ENCODE data around the gene DNAJC5.
A peak's percentile ranks its signal among the peaks of the same experiment; 100 is the strongest.
"Not testable (repeated sequence)": the region's sequence is repeated elsewhere in the genome, so short reads cannot be mapped to it uniquely, and the experiment has no call there.

The DNAJC5 gene

DNA sequence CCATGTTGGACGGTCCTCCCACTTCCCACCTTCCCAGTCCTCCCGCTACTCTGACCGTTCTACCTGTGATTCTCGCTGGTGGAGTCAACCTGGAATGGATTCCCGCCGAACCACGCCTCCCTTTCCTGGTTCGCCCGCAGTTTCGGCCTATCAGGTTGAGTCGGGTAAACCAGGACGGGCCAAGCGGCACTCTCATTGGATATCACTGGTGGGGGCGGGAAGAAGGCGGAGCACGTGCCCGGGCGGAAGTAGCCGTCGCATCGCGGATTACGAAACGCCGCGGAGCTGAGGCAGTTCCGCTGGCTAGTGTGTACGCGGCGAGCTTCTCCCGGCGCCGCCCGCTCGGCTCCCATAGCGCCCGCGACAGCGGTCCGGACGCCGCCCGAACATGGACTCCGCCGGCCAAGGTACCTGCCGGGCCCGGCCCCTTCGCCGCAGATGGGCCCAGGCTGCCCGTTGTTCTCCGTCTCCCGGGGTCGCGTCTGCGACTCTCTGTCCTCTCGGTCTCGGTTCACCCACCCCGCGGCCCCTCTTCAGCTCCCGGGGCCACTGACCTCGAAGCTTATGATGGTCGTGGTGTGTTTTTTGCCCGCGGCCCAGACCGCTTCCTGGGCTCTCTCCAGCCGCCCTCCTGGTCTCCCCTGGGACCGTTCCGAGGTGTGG lies 29.8 kb upstream of the DNAJC5 start, which contains the start of gene TPD52L2:
TSS of gene TPD52L2 (plus strand) at position 293 of the 663 bp plus-strand sequence. CDS start at position 389, 96 bp downstream.
- peak; percentile 96 for ATAC-seq
- TF ChIP-seq TCF4 (CRISPR knock-in tag; IDR thresholded peaks at IDR 0.05; ENCODE audit: borderline replicate concordance) (no peak), ZNF8 (CRISPR knock-in tag; IDR thresholded peaks at IDR 0.05) (no peak), ZNF70 (CRISPR knock-in tag; IDR thresholded peaks at IDR 0.05) (no peak), ZNF565 (CRISPR knock-in tag; conservative IDR thresholded peaks at IDR 0.05; ENCODE audit: low read depth) (no peak), BACH2 (CRISPR knock-in tag; IDR thresholded peaks at IDR 0.05; ENCODE audit: borderline replicate concordance) (no peak), ZFP30 (CRISPR knock-in tag; IDR thresholded peaks at IDR 0.05) (no peak), TOX (CRISPR knock-in tag; IDR thresholded peaks at IDR 0.05; ENCODE audit: borderline replicate concordance) (no peak), ESRRG (CRISPR knock-in tag; IDR thresholded peaks at IDR 0.05) (no peak), CSDC2 (CRISPR knock-in tag; IDR thresholded peaks at IDR 0.05) (no peak)
- TF ChIP-seq, protein P1, sequence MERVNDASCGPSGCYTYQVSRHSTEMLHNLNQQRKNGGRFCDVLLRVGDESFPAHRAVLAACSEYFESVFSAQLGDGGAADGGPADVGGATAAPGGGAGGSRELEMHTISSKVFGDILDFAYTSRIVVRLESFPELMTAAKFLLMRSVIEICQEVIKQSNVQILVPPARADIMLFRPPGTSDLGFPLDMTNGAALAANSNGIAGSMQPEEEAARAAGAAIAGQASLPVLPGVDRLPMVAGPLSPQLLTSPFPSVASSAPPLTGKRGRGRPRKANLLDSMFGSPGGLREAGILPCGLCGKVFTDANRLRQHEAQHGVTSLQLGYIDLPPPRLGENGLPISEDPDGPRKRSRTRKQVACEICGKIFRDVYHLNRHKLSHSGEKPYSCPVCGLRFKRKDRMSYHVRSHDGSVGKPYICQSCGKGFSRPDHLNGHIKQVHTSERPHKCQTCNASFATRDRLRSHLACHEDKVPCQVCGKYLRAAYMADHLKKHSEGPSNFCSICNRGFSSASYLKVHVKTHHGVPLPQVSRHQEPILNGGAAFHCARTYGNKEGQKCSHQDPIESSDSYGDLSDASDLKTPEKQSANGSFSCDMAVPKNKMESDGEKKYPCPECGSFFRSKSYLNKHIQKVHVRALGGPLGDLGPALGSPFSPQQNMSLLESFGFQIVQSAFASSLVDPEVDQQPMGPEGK (CRISPR knock-in tag; IDR thresholded peaks at IDR 0.05; ENCODE audit: borderline replicate concordance) = no peak
- TF ChIP-seq, protein P2, sequence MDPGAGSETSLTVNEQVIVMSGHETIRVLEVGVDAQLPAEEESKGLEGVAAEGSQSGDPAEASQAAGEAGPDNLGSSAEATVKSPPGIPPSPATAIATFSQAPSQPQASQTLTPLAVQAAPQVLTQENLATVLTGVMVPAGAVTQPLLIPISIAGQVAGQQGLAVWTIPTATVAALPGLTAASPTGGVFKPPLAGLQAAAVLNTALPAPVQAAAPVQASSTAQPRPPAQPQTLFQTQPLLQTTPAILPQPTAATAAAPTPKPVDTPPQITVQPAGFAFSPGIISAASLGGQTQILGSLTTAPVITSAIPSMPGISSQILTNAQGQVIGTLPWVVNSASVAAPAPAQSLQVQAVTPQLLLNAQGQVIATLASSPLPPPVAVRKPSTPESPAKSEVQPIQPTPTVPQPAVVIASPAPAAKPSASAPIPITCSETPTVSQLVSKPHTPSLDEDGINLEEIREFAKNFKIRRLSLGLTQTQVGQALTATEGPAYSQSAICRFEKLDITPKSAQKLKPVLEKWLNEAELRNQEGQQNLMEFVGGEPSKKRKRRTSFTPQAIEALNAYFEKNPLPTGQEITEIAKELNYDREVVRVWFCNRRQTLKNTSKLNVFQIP (CRISPR knock-in tag; IDR thresholded peaks at IDR 0.05; ENCODE audit: borderline replicate concordance, low read depth) = no peak

DNA sequence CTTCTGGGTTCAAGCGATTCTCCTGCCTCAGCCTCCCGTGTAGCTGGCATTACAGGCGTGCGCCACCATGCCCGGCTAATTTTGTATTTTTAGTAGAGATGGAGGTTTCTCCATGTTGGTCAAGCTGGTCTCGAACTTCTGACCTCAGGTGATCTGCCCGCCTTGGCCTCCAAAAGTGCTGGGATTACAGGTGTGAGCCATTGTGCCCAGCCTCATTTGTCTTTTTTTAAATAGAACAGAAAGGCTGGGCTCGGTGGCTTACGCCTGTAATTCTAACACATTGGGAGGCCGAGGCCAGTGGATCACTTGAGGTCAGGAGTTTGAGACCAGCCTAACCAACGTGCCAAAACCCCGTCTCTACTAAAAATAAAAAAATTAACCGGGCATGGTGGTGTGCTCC lies 27.9 kb upstream of the DNAJC5 start:
- ATAC-seq = not testable (repeated sequence)

DNA sequence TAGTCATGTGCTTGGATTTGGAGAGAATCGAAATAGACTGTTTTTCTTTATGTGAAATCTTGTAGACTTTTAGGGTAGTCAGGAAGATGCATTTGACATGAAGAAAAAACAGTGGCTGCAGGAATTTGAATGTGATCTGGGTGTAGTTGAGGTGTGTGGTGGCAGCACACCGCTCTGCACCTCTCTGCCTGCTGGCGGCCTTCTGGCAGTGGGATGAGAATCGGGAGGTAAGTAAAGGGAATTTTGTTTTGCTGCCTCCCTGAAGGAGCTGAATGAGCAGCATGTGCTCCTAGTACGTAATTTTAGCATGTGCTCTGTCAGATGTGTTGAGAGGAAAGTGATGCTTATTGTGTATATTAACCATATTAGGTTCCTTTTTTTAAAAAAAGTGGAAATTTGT lies 26.7 kb upstream of the DNAJC5 start:
- TF ChIP-seq ZNF565 (CRISPR knock-in tag; conservative IDR thresholded peaks at IDR 0.05; ENCODE audit: low read depth) (no peak), TCF4 (CRISPR knock-in tag; IDR thresholded peaks at IDR 0.05; ENCODE audit: borderline replicate concordance) (no peak), TOX (CRISPR knock-in tag; IDR thresholded peaks at IDR 0.05; ENCODE audit: borderline replicate concordance) (no peak), BACH2 (CRISPR knock-in tag; IDR thresholded peaks at IDR 0.05; ENCODE audit: borderline replicate concordance) (no peak), ZNF8 (CRISPR knock-in tag; IDR thresholded peaks at IDR 0.05) (no peak), SNAI2 (CRISPR knock-in tag; IDR thresholded peaks at IDR 0.05) (no peak), RARB (CRISPR knock-in tag; IDR thresholded peaks at IDR 0.05) (no peak), ARNTL (CRISPR knock-in tag; IDR thresholded peaks at IDR 0.05; ENCODE audit: borderline replicate concordance, low read depth) (no peak), ZFP30 (CRISPR knock-in tag; IDR thresholded peaks at IDR 0.05) (no peak), ESRRG (CRISPR knock-in tag; IDR thresholded peaks at IDR 0.05) (no peak), ZFP3 (CRISPR knock-in tag; IDR thresholded peaks at IDR 0.05) (no peak), GLIS3 (CRISPR knock-in tag; IDR thresholded peaks at IDR 0.05) (no peak), ZNF70 (CRISPR knock-in tag; IDR thresholded peaks at IDR 0.05) (no peak)
- TF ChIP-seq, protein P3, sequence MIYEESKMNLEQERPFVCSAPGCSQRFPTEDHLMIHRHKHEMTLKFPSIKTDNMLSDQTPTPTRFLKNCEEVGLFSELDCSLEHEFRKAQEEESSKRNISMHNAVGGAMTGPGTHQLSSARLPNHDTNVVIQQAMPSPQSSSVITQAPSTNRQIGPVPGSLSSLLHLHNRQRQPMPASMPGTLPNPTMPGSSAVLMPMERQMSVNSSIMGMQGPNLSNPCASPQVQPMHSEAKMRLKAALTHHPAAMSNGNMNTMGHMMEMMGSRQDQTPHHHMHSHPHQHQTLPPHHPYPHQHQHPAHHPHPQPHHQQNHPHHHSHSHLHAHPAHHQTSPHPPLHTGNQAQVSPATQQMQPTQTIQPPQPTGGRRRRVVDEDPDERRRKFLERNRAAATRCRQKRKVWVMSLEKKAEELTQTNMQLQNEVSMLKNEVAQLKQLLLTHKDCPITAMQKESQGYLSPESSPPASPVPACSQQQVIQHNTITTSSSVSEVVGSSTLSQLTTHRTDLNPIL (CRISPR knock-in tag; IDR thresholded peaks at IDR 0.05; ENCODE audit: low read depth) = no peak
- TF ChIP-seq, protein P1 (CRISPR knock-in tag; IDR thresholded peaks at IDR 0.05; ENCODE audit: borderline replicate concordance) = no peak
- ATAC-seq = no peak

DNA sequence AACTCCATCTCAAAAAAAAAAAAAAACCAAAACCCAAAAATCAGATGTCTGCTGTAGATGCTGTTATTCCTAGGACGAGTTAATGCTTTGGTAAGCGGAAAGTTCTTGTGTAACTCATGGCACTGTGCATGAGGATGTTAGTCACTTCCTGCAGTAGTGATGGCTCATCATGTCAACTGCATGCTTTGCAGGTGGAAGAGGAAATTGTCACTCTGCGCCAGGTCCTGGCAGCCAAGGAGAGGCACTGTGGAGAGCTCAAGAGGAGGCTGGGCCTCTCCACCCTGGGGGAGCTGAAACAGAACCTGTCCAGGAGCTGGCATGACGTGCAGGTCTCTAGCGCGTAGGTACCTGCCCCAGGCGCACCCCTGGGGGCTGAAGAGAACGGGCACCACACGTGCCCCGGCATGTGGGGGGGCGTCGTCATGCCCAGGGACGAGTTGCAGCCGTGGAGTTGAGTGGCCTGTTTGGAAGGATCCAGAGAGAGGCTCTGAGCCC lies 21.4 kb upstream of the DNAJC5 start:
- no peak; the same call in 2 of the 3 replicates for ATAC-seq
- TF ChIP-seq RARB (CRISPR knock-in tag; IDR thresholded peaks at IDR 0.05) (no peak), ZC3H10 (CRISPR knock-in tag; IDR thresholded peaks at IDR 0.05) (no peak), ZNF565 (CRISPR knock-in tag; conservative IDR thresholded peaks at IDR 0.05; ENCODE audit: low read depth) (no peak), BACH2 (CRISPR knock-in tag; IDR thresholded peaks at IDR 0.05; ENCODE audit: borderline replicate concordance) (no peak), ESRRG (CRISPR knock-in tag; IDR thresholded peaks at IDR 0.05) (no peak), ZFP3 (CRISPR knock-in tag; IDR thresholded peaks at IDR 0.05) (no peak), ZNF8 (CRISPR knock-in tag; IDR thresholded peaks at IDR 0.05) (no peak), GLIS3 (CRISPR knock-in tag; IDR thresholded peaks at IDR 0.05) (no peak), ZNF70 (CRISPR knock-in tag; IDR thresholded peaks at IDR 0.05) (no peak), ARNTL (CRISPR knock-in tag; IDR thresholded peaks at IDR 0.05; ENCODE audit: borderline replicate concordance, low read depth) (no peak)
- TF ChIP-seq, protein P1 (CRISPR knock-in tag; IDR thresholded peaks at IDR 0.05; ENCODE audit: borderline replicate concordance) = no peak
- TF ChIP-seq, protein P4, sequence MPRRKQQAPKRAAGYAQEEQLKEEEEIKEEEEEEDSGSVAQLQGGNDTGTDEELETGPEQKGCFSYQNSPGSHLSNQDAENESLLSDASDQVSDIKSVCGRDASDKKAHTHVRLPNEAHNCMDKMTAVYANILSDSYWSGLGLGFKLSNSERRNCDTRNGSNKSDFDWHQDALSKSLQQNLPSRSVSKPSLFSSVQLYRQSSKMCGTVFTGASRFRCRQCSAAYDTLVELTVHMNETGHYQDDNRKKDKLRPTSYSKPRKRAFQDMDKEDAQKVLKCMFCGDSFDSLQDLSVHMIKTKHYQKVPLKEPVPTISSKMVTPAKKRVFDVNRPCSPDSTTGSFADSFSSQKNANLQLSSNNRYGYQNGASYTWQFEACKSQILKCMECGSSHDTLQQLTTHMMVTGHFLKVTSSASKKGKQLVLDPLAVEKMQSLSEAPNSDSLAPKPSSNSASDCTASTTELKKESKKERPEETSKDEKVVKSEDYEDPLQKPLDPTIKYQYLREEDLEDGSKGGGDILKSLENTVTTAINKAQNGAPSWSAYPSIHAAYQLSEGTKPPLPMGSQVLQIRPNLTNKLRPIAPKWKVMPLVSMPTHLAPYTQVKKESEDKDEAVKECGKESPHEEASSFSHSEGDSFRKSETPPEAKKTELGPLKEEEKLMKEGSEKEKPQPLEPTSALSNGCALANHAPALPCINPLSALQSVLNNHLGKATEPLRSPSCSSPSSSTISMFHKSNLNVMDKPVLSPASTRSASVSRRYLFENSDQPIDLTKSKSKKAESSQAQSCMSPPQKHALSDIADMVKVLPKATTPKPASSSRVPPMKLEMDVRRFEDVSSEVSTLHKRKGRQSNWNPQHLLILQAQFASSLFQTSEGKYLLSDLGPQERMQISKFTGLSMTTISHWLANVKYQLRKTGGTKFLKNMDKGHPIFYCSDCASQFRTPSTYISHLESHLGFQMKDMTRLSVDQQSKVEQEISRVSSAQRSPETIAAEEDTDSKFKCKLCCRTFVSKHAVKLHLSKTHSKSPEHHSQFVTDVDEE (CRISPR knock-in tag; IDR thresholded peaks at IDR 0.05) = no peak
- TF ChIP-seq, protein P2 (CRISPR knock-in tag; IDR thresholded peaks at IDR 0.05; ENCODE audit: borderline replicate concordance, low read depth) = no peak

All from SK-N-SH treated with all-trans-retinoic acid at 6 μM for 48 hours (cell line).